Measurements from ENCODE around the gene MYO3B. TPM values are rescaled to one million over a fixed set of nuclear protein-coding genes. Genes with fewer than 3 reads are reported as not detected.

Gene MYO3B
- total and polyA plus RNA-seq, 2 donors (not counting 3 experiments of a cell fraction or from before 2014, with no cell fraction given), result 0.03 TPM; not detected in 1

GRCh38 chr2:170652637-170653417, 474.9 kb downstream of the MYO3B start:
- intact Hi-C loops (cut with micrococcal nuclease), result no loop called here
- Histone ChIP-seq H4K20me1 (replicated peaks; ENCODE audit: control insufficient read depth, extremely low read depth, insufficient read depth, low read length) (no peaks in the 10 kb centered on the region), H3K27ac (ENCODE audit: insufficient read depth, low read depth, low read length) (no peak overlapping the region), H3K4me1 (ENCODE audit: control insufficient read depth, extremely low read depth, insufficient read depth, low read length) (no peaks in the 10 kb centered on the region), H3K9me3 (replicated peaks; ENCODE audit: control insufficient read depth, insufficient read depth, low read length) (no peaks in the 10 kb centered on the region), H3K36me3 (ENCODE audit: control insufficient read depth in 2 of 2, extremely low read depth in 1 of 2, insufficient read depth in 2 of 2, low read length in 2 of 2) (no peaks in the 10 kb centered on the region), H3K27me3 (ENCODE audit: control insufficient read depth in 2 of 2, insufficient read depth in 2 of 2, low read length in 2 of 2) (no peaks in the 10 kb centered on the region), H3K4me3 (replicated peaks in 1 of 3; ENCODE audit: insufficient read depth in 1 of 3, low read depth in 1 of 3, low read length in 3 of 3) (no peak overlapping the region), H3K9me1 (replicated peaks; ENCODE audit: control insufficient read depth, extremely low read depth, insufficient read depth, low read length) (no peaks in the 10 kb centered on the region), H3K79me2 (ENCODE audit: control insufficient read depth, insufficient read depth, low read length) (no peaks in the 10 kb centered on the region), H2AFZ (ENCODE audit: low read depth, low read length) (no peak overlapping the region), H3K9ac (replicated peaks; ENCODE audit: extremely low read depth, insufficient read depth, low read length) (no peak overlapping the region), H3K4me2 (ENCODE audit: insufficient read depth, low read length) (no peak overlapping the region)
- dilution Hi-C loops (cut with MboI; ENCODE audit: extremely low pct_ligation_motif_present, low sequenced_read_pairs), result no loop called here
- CTCF ChIA-PET, result no interaction called here
- DNase-seq (ENCODE audit: low read depth, low spot score) (no peak), FAIRE-seq (no peak)
- POLR2A ChIA-PET, result no interaction called here
- TF ChIP-seq FOS (IDR thresholded peaks at IDR 0.05; ENCODE audit: borderline replicate concordance, insufficient read depth, low read length), result no peak
- TF ChIP-seq POLR2AphosphoS5 (IDR thresholded peaks at IDR 0.05; ENCODE audit: insufficient read depth, low read depth, low read length), result no peak
- no peak for TF ChIP-seq MAX (IDR thresholded peaks at IDR 0.05; ENCODE audit: insufficient read depth, insufficient read length)
- TF ChIP-seq EZH2 (IDR thresholded peaks at IDR 0.05; ENCODE audit: borderline replicate concordance, low read depth, low read length, severe bottlenecking), result no peak
- TF ChIP-seq MYC (IDR thresholded peaks at IDR 0.05; ENCODE audit: low read depth, low read length), result no peak
- no peak for TF ChIP-seq JUN (IDR thresholded peaks at IDR 0.05; ENCODE audit: borderline replicate concordance, insufficient read depth, insufficient read length, low read depth)
- no peak for TF ChIP-seq GATA2 (IDR thresholded peaks at IDR 0.05; ENCODE audit: insufficient read depth, insufficient read length, low read depth, low read length)
- TF ChIP-seq POLR2A (IDR thresholded peaks at IDR 0.05; ENCODE audit: low read depth, low read length), result no peak
- BruUV-seq (replicated peaks), result no TSS peak
